Breast epithelium (tissue), 3 donors: ENCODE data around the gene IL17RC.

ENCODE experiments used
- CTCF ChIP-seq, 3 donors: fragments of 450-650 bp; IDR thresholded peaks; one replicate each; pipeline ENCODE4 v1.5.1; 2016 to 2017; ENCODE audit warnings: antibody characterized with exemption in 3 of 3, mild to moderate bottlenecking in 3 of 3, moderate library complexity in 3 of 3
- POLR2A ChIP-seq: fragments of 450-650 bp; IDR thresholded peaks from one replicate; pipeline ENCODE4 v1.6.1; 2016; ENCODE audit warnings: antibody characterized with exemption, mild to moderate bottlenecking, moderate library complexity
- POLR2AphosphoS5 ChIP-seq, 3 donors: sonication (generic); formaldehyde crosslinking; IDR thresholded peaks; one replicate each; pipeline ENCODE4 v1.6.1; 2017; ENCODE audit warnings: antibody characterized with exemption in 3 of 3

DNA sequence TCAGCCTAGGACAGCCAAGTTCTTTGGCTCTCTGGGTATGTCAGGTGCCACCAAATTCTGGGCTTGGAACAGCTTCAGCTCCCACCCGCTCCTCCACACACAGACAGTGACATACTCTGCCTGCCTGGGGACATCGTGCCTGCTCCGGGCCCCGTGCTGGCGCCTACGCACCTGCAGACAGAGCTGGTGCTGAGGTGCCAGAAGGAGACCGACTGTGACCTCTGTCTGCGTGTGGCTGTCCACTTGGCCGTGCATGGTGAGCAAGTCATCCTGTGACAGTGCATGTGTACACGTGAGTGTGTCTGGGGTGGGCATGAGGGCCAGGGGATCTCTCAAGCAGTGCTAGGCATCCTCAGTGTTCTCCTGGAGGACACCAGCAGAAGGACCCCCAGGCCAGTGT lies 922 bp downstream of the IL17RC start:
- TF ChIP-seq CTCF (IDR thresholded peaks at IDR 0.05) (no peak), POLR2AphosphoS5 (IDR thresholded peaks at IDR 0.05) (no peak), POLR2A (no peak)
